Activated CD8-positive, alpha-beta memory T cell treated with anti-CD3 and anti-CD28 coated beads for 24 hours (primary cell): ENCODE results near the gene AGR2.
"Not testable (repeated sequence)": the region's sequence is repeated elsewhere in the genome, so short reads cannot be mapped to it uniquely, and the experiment has no call there.

Source experiments
- DNase-seq: peaks from one replicate; pipeline ENCODE4 v3.0.0-alpha.2; 2020

The AGR2 gene

GRCh38 chr7:16773326-16773725 is 31.5 kb downstream of the AGR2 start:
- DNase-seq: no peak

- DNase-seq: no peak
Measured at GRCh38 chr7:16770657-16771329, 34.0 kb downstream of the AGR2 start.

GRCh38 chr7:16769994-16770393 is 34.8 kb downstream of the AGR2 start:
- not testable (repeated sequence) for DNase-seq

- no peak for DNase-seq
Measured at GRCh38 chr7:16765436-16765859, 39.4 kb downstream of the AGR2 start.

- no peak for DNase-seq
Measured at GRCh38 chr7:16764942-16765341, 39.9 kb downstream of the AGR2 start.

- no peak for DNase-seq
Measured at GRCh38 chr7:16762177-16762576, 42.6 kb downstream of the AGR2 start.

GRCh38 chr7:16759840-16760239 is 45.0 kb downstream of the AGR2 start:
- no peak for DNase-seq

- no peak for DNase-seq
Measured at GRCh38 chr7:16758631-16759611, 45.9 kb downstream of the AGR2 start.

- DNase-seq: no peak
Measured at GRCh38 chr7:16758036-16758435, 46.8 kb downstream of the AGR2 start.

- no peak for DNase-seq
Measured at GRCh38 chr7:16755397-16755796, 49.4 kb downstream of the AGR2 start.

- DNase-seq: no peak
Measured at GRCh38 chr7:16754856-16755317, 49.9 kb downstream of the AGR2 start.

- peak; percentile 64 for DNase-seq
Measured at GRCh38 chr7:16753932-16754855, 50.6 kb downstream of the AGR2 start.

- DNase-seq: peak; percentile 76
Measured at GRCh38 chr7:16753102-16753931, 51.5 kb downstream of the AGR2 start, which contains the start of gene TSPAN13. TSPAN13 (plus strand) TSS chr7:16753755; CDS start chr7:16753968, 213 bp downstream.

- no peak for DNase-seq
Measured at GRCh38 chr7:16747102-16747501, 57.7 kb downstream of the AGR2 start.

- no peak for DNase-seq
Measured at GRCh38 chr7:16745645-16746044, 59.2 kb downstream of the AGR2 start.

- DNase-seq: no peak
Measured at GRCh38 chr7:16744518-16745250, 60.1 kb downstream of the AGR2 start.

GRCh38 chr7:16743236-16743635 is 61.6 kb downstream of the AGR2 start:
- no peak for DNase-seq

GRCh38 chr7:16742547-16742946 is 62.3 kb downstream of the AGR2 start:
- DNase-seq: no peak
